ENCODE measurements around the gene NAT9.

Gene NAT9

DNA sequence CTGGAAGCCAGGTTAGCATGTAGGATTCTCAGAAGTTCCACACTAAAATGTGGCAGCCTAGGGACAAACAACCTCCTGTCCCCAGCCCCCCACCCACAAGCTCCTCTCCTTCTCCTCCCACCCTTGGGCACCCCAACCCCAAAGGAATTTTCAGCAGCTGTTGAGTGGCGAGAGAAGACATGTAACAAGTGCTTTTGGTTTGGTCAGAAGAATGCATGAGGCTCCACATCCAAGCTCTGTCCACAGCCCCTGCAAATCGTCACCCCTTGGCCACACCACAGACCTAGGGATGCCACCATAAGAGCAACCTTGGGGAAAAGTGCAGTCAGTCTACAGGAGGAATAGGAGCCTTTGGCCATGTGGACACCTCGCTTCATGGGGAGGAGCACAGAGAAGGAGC, 51.0 kb downstream of the NAT9 start:
- DNase-seq = no peak

GRCh38 chr17:74723891-74724290, 52.3 kb downstream of the NAT9 start:
- no peak for DNase-seq

- no peak for DNase-seq
These were observed 53.4 kb downstream of the NAT9 start for GRCh38 chr17:74722782-74723181.

Measured in inflammatory macrophage treated with lipopolysaccharide for 4 hours (primary cell).